Kidney (tissue), 14 donors: ENCODE results near the gene RMND5B. TPM values are rescaled to one million over a fixed set of nuclear protein-coding genes. Genes with fewer than 3 reads are reported as not detected.
"Not testable (repeated sequence)": the region's sequence is repeated elsewhere in the genome, so short reads cannot be mapped to it uniquely, and the experiment has no call there.

Source experiments
- DNase-seq, 5 donors: peaks; one replicate each; pipeline ENCODE4 v3.0.0-alpha.2; 2013 to 2020
- FAIRE-seq: peaks from 2 replicates; lab custom pipeline; 2012; peaks lifted over from hg19 to GRCh38; lab: Jason Lieb, UNC
- H3K27ac ChIP-seq, 2 donors: one replicate each; pipeline ENCODE4 v1.7.0; 2013; ENCODE audit warnings: low read depth in 2 of 2, low read length in 2 of 2, inconsistent platforms in 1 of 2
- H3K27me3 ChIP-seq: one replicate; pipeline ENCODE4 v1.7.1; 2013; ENCODE audit warnings: low read length, inconsistent platforms; ENCODE audit not compliant: control insufficient read depth, insufficient read depth
- H3K36me3 ChIP-seq, 3 donors: one replicate each; pipeline versions ENCODE4 v1.7.0 to v1.7.1; 2013; ENCODE audit warnings: low read length in 3 of 3, control low read depth in 1 of 3, inconsistent platforms in 1 of 3; ENCODE audit not compliant: insufficient read depth in 3 of 3, control insufficient read depth in 2 of 3
- H3K4me1 ChIP-seq, 3 donors: one replicate each; pipeline versions ENCODE4 v1.7.0 to v1.7.1; 2013; ENCODE audit warnings: low read length in 3 of 3, inconsistent platforms in 1 of 3, low read depth in 1 of 3; ENCODE audit not compliant: control insufficient read depth in 2 of 3, insufficient read depth in 2 of 3
- H3K4me3 ChIP-seq, 3 donors: one replicate each; pipeline versions ENCODE4 v1.7.0 to v1.8.1; 2013; ENCODE audit warnings: low read length in 3 of 3, control low read depth in 1 of 3, inconsistent platforms in 1 of 3
- H3K9ac ChIP-seq, 3 donors: one replicate each; pipeline versions ENCODE4 v1.7.0 to v1.7.1; 2013; ENCODE audit warnings: low read length in 3 of 3, control low read depth in 1 of 3, inconsistent platforms in 1 of 3
- H3K9me3 ChIP-seq, 3 donors: one replicate each; pipeline versions ENCODE4 v1.7.0 to v1.7.1; 2013; ENCODE audit warnings: low read length in 3 of 3, control low read depth in 1 of 3, inconsistent platforms in 1 of 3; ENCODE audit not compliant: control insufficient read depth in 2 of 3, insufficient read depth in 1 of 3
- CTCF ChIP-seq: IDR thresholded peaks from 3 replicates; pipeline ENCODE4 v1.5.1; 2012; ENCODE audit warnings: mild to moderate bottlenecking, moderate library complexity, borderline replicate concordance; ENCODE audit not compliant: insufficient read depth; ENCODE audit errors: extremely low read depth
- intact Hi-C: fragments of 100-400 bp; cut with DNase I; formaldehyde crosslinking; loops from one replicate; pipeline ENCODE4 v1.11.1; 2022
- polyA plus RNA-seq: library from polyadenylated mRNA; stranded (reverse); fragments of 350-450 nt; fragmentation: Illumina TruSeq; extraction: RNeasy Lipid Tissue Mini Kit (QIAGEN cat#74804); gene quantifications from one replicate; pipeline ENCODE4 v1.2.3, GENCODE V29; 2014; ENCODE audit warnings: low read depth, low replicate concordance; ENCODE audit not compliant: insufficient read depth
- total RNA-seq: library from RNA; stranded (reverse); fragmentation: NEBNext Ultra II Directional; extraction: Animal tissue kit (Norgen Biotek cat#: 25700); gene quantifications from one replicate; pipeline ENCODE4 v1.2.1, GENCODE V29; 2021
- donor health status: control.
- donor health status: control.
- donor health status: control.
- donor health status: control.
- donor health status: control.
- donor health status: DM: yes; HTN: yes; CAD: no.
- donor health status: Normal renal cell carcinoma (clear cell type).

RMND5B gene
- total and polyA plus RNA-seq, 2 donors from 2014 or later = 36.6 to 45.3 TPM

GRCh38 chr5:178196281-178196812, 65.5 kb downstream of the RMND5B start:
- Histone ChIP-seq H3K9me3 (no peaks in the 10 kb centered on the region), H3K27me3 (no peaks in the 10 kb centered on the region), H3K36me3 (no peaks in the 10 kb centered on the region), H3K9ac (no peak overlapping the region), H3K4me1 (no peaks in the 10 kb centered on the region), H3K4me3 (no peak overlapping the region), H3K27ac (no peak overlapping the region)
- TF ChIP-seq CTCF = no peak
- intact Hi-C loops = no loop called here
- no peak for DNase-seq
- no peak for FAIRE-seq

- Histone ChIP-seq H3K36me3 (no peaks in the 10 kb centered on the region), H3K9ac (no peak overlapping the region)
Measured at GRCh38 chr5:178196986-178197385, 66.2 kb downstream of the RMND5B start.

GRCh38 chr5:178198151-178198550, 67.3 kb downstream of the RMND5B start:
- H3K4me3 ChIP-seq, FAIRE-seq, H3K9me3 ChIP-seq, H3K27ac ChIP-seq, H3K27me3 ChIP-seq, H3K9ac ChIP-seq, H3K4me1 ChIP-seq, H3K36me3 ChIP-seq, intact Hi-C loops, DNase-seq: not testable (repeated sequence)

More at GRCh38 chr5:178196986-178197385, 66.2 kb downstream of the RMND5B start:
- peak; percentile 1 for TF ChIP-seq CTCF
- Histone ChIP-seq H3K4me3 (no peak overlapping the region), H3K27ac (no peak overlapping the region), H3K4me1 (no peaks in the 10 kb centered on the region), H3K27me3 (no peaks in the 10 kb centered on the region), H3K9me3 (no peaks in the 10 kb centered on the region)
- DNase-seq (no peak), FAIRE-seq (no peak)
- intact Hi-C loops = no loop called here

- FAIRE-seq (no peak), DNase-seq (no peak)
- no peaks in the 10 kb centered on the region for H3K27me3 ChIP-seq
- no peaks in the 10 kb centered on the region for H3K9me3 ChIP-seq
- no peaks in the 10 kb centered on the region for H3K36me3 ChIP-seq
- intact Hi-C loops = no loop called here
- H3K4me3 ChIP-seq = no peak overlapping the region
- H3K9ac ChIP-seq = no peak overlapping the region
- no peaks in the 10 kb centered on the region for H3K4me1 ChIP-seq
- no peak overlapping the region for H3K27ac ChIP-seq
- TF ChIP-seq CTCF = no peak
Measured at GRCh38 chr5:178198706-178199105, 67.9 kb downstream of the RMND5B start.
